AG09309 (cell line): Measurements from ENCODE around the gene HAUS7.

Source experiments
- DNase-seq: peaks from one replicate; pipeline ENCODE4 v3.0.0-alpha.2; 2010; ENCODE audit warnings: low read depth
- H3K4me3 ChIP-seq: 2 replicates; pipeline ENCODE4 v1.5.1; 2011; ENCODE audit warnings: mild to moderate bottlenecking, low read depth, low read length, moderate library complexity; ENCODE audit not compliant: control insufficient read depth
- TF ChIP-seq, protein P1 (sequence below): IDR thresholded peaks from 2 replicates; pipeline ENCODE4 v1.5.1; 2011; ENCODE audit warnings: mild to moderate bottlenecking, low read depth, low read length, inconsistent platforms; ENCODE audit not compliant: insufficient read depth, control insufficient read depth; ENCODE audit errors: missing control alignments

Gene HAUS7

DNA sequence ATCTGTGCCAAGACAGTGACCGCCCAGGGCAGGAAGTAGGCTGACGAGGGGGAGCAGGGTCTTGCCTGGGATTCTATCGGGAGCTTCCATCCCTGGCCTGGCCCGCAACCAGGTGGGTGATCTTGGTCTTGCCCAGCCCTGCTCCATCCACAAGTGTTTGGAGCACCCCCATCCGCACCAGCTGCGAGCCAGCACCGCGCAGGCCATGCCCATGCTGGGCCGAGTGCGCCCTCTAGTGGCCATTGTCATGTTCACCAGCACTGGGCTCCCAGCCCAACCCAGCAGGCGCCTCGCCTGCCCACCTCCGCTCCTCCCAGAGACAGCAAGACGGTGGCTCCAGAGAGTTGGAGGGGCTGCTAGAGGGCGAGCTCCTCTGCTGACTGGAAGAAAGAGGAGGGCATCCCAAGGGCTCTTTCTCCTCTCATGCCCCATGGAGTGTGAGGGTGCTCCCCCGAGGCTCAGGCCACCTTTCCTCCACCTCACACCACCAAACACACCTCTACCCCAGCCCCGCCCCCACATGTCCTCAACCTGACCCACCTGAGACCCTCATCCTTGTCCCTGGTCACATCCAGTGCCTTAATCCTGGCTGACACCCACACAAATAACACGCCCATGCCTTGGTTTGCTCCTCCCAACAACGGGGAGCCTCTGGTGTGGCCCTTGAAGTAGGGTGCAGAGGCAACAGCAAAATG, 37.3 kb upstream of the HAUS7 start:
- TF ChIP-seq, protein P1, sequence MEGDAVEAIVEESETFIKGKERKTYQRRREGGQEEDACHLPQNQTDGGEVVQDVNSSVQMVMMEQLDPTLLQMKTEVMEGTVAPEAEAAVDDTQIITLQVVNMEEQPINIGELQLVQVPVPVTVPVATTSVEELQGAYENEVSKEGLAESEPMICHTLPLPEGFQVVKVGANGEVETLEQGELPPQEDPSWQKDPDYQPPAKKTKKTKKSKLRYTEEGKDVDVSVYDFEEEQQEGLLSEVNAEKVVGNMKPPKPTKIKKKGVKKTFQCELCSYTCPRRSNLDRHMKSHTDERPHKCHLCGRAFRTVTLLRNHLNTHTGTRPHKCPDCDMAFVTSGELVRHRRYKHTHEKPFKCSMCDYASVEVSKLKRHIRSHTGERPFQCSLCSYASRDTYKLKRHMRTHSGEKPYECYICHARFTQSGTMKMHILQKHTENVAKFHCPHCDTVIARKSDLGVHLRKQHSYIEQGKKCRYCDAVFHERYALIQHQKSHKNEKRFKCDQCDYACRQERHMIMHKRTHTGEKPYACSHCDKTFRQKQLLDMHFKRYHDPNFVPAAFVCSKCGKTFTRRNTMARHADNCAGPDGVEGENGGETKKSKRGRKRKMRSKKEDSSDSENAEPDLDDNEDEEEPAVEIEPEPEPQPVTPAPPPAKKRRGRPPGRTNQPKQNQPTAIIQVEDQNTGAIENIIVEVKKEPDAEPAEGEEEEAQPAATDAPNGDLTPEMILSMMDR = peak; percentile 84

DNA sequence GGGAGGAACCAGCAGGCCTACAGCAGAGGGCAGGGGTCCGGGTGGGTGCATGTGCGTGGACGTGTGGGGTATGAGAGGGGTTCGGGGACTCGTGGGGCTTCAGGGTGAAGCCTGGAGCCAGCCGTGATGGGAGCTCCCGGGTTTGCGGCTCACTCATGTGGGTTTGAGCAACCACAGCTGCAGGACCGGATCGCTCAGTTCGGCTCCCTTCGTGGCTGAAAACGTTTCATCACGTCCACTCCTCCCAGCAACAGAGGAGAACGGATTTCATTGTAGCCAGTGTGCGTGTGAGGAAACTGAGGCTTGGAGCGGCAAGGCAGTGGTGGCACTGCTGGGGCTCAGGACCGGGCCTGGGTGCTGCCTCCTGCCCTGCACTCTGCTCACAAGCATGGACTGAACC, 35.0 kb upstream of the HAUS7 start:
- H3K4me3 ChIP-seq = no peak overlapping the region
- TF ChIP-seq, protein P1 = no peak
- no peak for DNase-seq

More for the DNA sequence above, 37.3 kb upstream of the HAUS7 start:
- H3K4me3 ChIP-seq = no peak overlapping the region
- no peak for DNase-seq

DNA sequence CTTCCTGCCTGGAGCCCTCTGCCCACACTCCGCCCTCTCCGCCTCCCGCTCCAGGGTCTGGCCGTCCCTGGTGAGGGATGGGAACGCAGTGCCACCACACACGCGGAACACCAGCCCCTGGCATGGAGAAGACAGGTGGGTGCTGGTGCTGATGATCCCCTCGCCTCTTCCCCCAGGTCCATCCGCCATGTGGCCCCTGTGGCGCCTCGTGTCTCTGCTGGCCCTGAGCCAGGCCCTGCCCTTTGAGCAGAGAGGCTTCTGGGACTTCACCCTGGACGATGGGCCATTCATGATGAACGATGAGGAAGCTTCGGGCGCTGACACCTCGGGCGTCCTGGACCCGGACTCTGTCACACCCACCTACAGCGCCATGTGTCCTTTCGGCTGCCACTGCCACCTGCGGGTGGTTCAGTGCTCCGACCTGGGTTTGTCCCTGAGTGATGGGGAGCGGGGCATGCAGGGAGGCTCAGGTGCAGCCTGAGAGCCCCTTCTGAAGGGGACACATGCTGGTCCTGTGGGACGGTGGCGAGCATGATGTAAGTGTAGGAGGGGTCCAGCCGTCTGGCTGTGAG, 34.2 kb upstream of the HAUS7 start:
- H3K4me3 ChIP-seq = no peak overlapping the region
- no peak for DNase-seq
- TF ChIP-seq, protein P1 = no peak

DNA sequence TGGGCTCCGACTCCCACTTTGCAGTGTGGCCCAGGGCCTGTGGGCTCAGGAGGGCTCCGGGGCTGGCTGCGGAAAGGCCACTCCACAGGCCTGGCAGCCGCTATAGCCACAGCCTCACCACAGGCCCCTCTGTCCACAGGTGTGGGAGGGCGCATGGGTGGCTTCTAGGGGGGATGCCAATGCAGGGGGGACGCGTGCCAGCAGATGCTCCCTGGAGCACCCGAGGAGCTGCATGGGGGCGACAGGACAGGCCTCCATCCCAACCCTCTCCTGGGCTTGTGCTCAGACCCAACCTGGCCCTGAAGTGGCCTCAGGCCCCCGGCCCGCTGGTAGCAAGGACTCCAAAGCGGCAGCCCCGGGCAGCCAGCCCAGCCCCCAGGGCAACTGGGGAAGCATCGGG, 32.4 kb upstream of the HAUS7 start:
- H3K4me3 ChIP-seq = no peak overlapping the region
- TF ChIP-seq, protein P1 = no peak
- no peak for DNase-seq

DNA sequence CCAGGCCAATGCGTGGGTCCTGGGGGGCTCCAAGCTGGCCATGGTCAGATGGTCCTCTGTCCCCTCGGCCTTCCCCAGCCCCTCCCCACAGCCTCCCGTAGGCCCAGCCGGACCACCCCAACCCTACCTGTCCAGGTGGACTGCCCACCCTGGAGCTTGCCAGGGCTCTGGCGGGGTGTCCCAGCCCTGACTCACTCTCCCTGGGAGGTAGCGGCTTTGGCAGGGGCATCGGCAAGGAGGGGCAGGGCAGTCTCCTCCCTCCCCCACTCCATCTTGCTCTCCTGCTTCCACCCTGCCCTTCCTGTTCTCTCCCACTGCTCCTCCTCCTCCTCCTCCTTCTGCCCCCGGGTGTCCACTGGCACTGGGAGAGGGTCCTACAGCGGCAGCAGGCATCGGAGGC, 31.8 kb upstream of the HAUS7 start:
- no peak for DNase-seq
- H3K4me3 ChIP-seq = no peak overlapping the region
- TF ChIP-seq, protein P1 = no peak

DNA sequence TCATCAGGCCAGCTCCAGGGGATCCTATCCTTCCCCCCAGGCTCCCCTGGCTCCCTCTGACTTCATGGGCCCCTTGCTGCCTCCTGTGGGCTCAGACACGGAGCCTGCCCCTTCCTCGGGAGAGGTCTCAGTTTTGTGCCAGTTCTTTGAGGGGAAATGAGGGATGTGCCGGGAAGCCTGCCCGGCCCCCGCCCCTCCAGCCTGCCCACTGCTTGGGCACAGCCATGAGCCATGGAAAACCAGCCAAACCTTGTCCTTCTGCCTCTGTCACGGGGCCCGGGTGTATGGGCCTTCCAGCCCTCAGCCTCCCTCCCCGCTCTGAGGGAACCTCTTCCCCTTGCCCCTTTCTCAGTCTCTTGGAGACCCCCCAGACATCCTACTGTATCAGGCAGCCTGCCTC, 31.2 kb upstream of the HAUS7 start:
- DNase-seq = no peak
- TF ChIP-seq, protein P1 = no peak
- H3K4me3 ChIP-seq = no peak overlapping the region
